HT-29 (cell line): Measurements from ENCODE around the gene FNDC3B. TPM values are rescaled to one million over a fixed set of nuclear protein-coding genes. Genes with fewer than 3 reads are reported as not detected.
A peak's percentile ranks its signal among the peaks of the same experiment; 100 is the strongest.

Experiments used
- DNase-seq: peaks from one replicate; pipeline ENCODE4 v3.0.0-alpha.2; 2015; ENCODE audit warnings: low spot score
- total RNA-seq: library from RNA; depleted of rRNA; stranded (reverse); fragments of >200 nt; shearing (Covaris generic); gene quantifications from 2 replicates; pipeline ENCODE4 v1.2.3, GENCODE V29; 2014

FNDC3B gene
- total RNA-seq, 1 experiment from 2014 or later: 47.9 TPM

- DNase-seq: peak; percentile 76
These were observed 266.2 kb downstream of the FNDC3B start for GRCh38 chr3:172305552-172305951.

- no peak for DNase-seq
These were observed 266.6 kb downstream of the FNDC3B start for GRCh38 chr3:172305974-172306373.

GRCh38 chr3:172307141-172307560 is 267.8 kb downstream of the FNDC3B start:
- DNase-seq: peak; percentile 68

- DNase-seq: no peak
These were observed 269.7 kb downstream of the FNDC3B start for GRCh38 chr3:172309059-172309458.

GRCh38 chr3:172309741-172310427 is 270.5 kb downstream of the FNDC3B start:
- DNase-seq: no peak

- DNase-seq: no peak
These were observed 271.0 kb downstream of the FNDC3B start for GRCh38 chr3:172310428-172310760.

- no peak for DNase-seq
These were observed 271.8 kb downstream of the FNDC3B start for GRCh38 chr3:172311217-172311616.

- DNase-seq: no peak
These were observed 272.6 kb downstream of the FNDC3B start for GRCh38 chr3:172312001-172312400.

GRCh38 chr3:172312711-172313110 is 273.3 kb downstream of the FNDC3B start:
- no peak for DNase-seq

GRCh38 chr3:172313671-172314070 is 274.3 kb downstream of the FNDC3B start:
- DNase-seq: no peak

GRCh38 chr3:172314591-172315160 is 275.3 kb downstream of the FNDC3B start:
- no peak for DNase-seq

GRCh38 chr3:172315401-172316091 is 276.2 kb downstream of the FNDC3B start:
- DNase-seq: peak; percentile 60

GRCh38 chr3:172316758-172317157 is 277.4 kb downstream of the FNDC3B start:
- no peak for DNase-seq

- DNase-seq: no peak
These were observed 278.1 kb downstream of the FNDC3B start for GRCh38 chr3:172317481-172317880.

GRCh38 chr3:172317984-172318383 is 278.6 kb downstream of the FNDC3B start:
- DNase-seq: peak; percentile 71

- DNase-seq: no peak
These were observed 280.2 kb downstream of the FNDC3B start for GRCh38 chr3:172319595-172319994.

- DNase-seq: no peak
These were observed 281.1 kb downstream of the FNDC3B start for GRCh38 chr3:172320468-172320867.

GRCh38 chr3:172321035-172321434 is 281.7 kb downstream of the FNDC3B start:
- DNase-seq: no peak

GRCh38 chr3:172323894-172324610 is 284.7 kb downstream of the FNDC3B start:
- DNase-seq: no peak

GRCh38 chr3:172324611-172325203 is 285.3 kb downstream of the FNDC3B start:
- no peak for DNase-seq

- DNase-seq: no peak
These were observed 286.1 kb downstream of the FNDC3B start for GRCh38 chr3:172325461-172325860.

- DNase-seq: no peak
These were observed 287.6 kb downstream of the FNDC3B start for GRCh38 chr3:172326993-172327392.
